OCI-LY3 (cell line): ENCODE data around the gene SUSD4.

Experiments
- H2AFZ ChIP-seq: fragments of 200-600, 300-600 bp; shearing (Covaris generic); 2 replicates; pipeline ENCODE4 v1.6.0; 2014; ENCODE audit warnings: antibody characterized with exemption, low read depth, low read length
- H3K27ac ChIP-seq: fragments of 200-600, 300-600 bp; sonication (generic); 2 replicates; pipeline ENCODE4 v1.5.1; 2014; ENCODE audit warnings: mild to moderate bottlenecking, low read length, moderate library complexity, mixed read lengths
- H3K27me3 ChIP-seq: fragments of 200-600, 300-600 bp; sonication (generic); 2 replicates; pipeline ENCODE4 v1.6.1; 2014; ENCODE audit warnings: low read depth, low read length, mixed read lengths
- H3K36me3 ChIP-seq: fragments of 200-600, 300-600 bp; sonication (generic); replicated peaks from 2 replicates; pipeline ENCODE3; 2014; ENCODE audit warnings: low read depth, low read length, mixed read lengths
- H3K4me1 ChIP-seq: fragments of 300-600, 200-600 bp; sonication (generic); 2 replicates; pipeline ENCODE4 v1.6.1; 2014; ENCODE audit warnings: low read length, mixed read lengths
- H3K4me2 ChIP-seq: fragments of 200-600, 300-600 bp; sonication (generic); 2 replicates; pipeline ENCODE4 v1.6.1; 2014; ENCODE audit warnings: low read length, mixed read lengths
- H3K4me3 ChIP-seq: fragments of 300-600, 200-600 bp; sonication (generic); 2 replicates; pipeline ENCODE4 v1.5.1; 2014; ENCODE audit warnings: antibody characterized with exemption, mild to moderate bottlenecking, low read length, moderate library complexity
- H3K79me2 ChIP-seq: fragments of 300-600, 200-600 bp; shearing (Covaris generic); 2 replicates; pipeline ENCODE4 v1.6.1; 2014; ENCODE audit warnings: mild to moderate bottlenecking, low read length, mixed read lengths
- H3K9ac ChIP-seq: fragments of 300-600, 200-600 bp; shearing (Covaris generic); 2 replicates; pipeline ENCODE4 v1.6.0; 2014; ENCODE audit warnings: mild to moderate bottlenecking, low read length, moderate library complexity
- H3K9me3 ChIP-seq: fragments of 200-600, 300-600 bp; shearing (Covaris generic); 2 replicates; pipeline ENCODE4 v1.6.1; 2014; ENCODE audit warnings: low read length, mixed read lengths; ENCODE audit not compliant: insufficient read depth
- H4K20me1 ChIP-seq: fragments of 200-600, 300-600 bp; sonication (generic); 2 replicates; pipeline ENCODE4 v1.6.1; 2016; ENCODE audit warnings: low read length, mixed read lengths; ENCODE audit not compliant: insufficient read depth
- CTCF ChIP-seq: fragments of 200-600, 300-600 bp; sonication (generic); IDR thresholded peaks from 2 replicates; pipeline ENCODE4 v1.5.1; 2014; ENCODE audit warnings: antibody characterized with exemption, low read length, low read depth
- EZH2phosphoT487 ChIP-seq: fragments of 200-600 bp; shearing (Covaris generic); IDR thresholded peaks from 2 replicates; pipeline ENCODE4 v1.6.1; 2018; ENCODE audit warnings: antibody characterized with exemption, mixed run types, low read depth

The SUSD4 gene

GRCh38 chr1:223319905-223320580 lies 43.9 kb downstream of the SUSD4 start:
- Histone ChIP-seq H3K27ac (no peak overlapping the region), H3K27me3 (peaks cover 29% of the 10 kb centered on the region), H3K9me3 (no peaks in the 10 kb centered on the region), H3K36me3 (no peaks in the 10 kb centered on the region), H3K4me3 (no peak overlapping the region), H4K20me1 (no peaks in the 10 kb centered on the region), H3K4me2 (no peak overlapping the region), H3K4me1 (no peaks in the 10 kb centered on the region), H3K9ac (no peak overlapping the region), H3K79me2 (no peaks in the 10 kb centered on the region), H2AFZ (no peak overlapping the region)
- TF ChIP-seq EZH2phosphoT487 = no peak
- no peak for TF ChIP-seq CTCF

GRCh38 chr1:223319398-223319797 lies 44.6 kb downstream of the SUSD4 start:
- TF ChIP-seq CTCF = no peak
- no peak for TF ChIP-seq EZH2phosphoT487
- no peak overlapping the region for H3K4me2 ChIP-seq

GRCh38 chr1:223316082-223316481 lies 47.9 kb downstream of the SUSD4 start:
- Histone ChIP-seq H3K9me3 (no peaks in the 10 kb centered on the region), H3K4me2 (no peak overlapping the region), H3K79me2 (no peaks in the 10 kb centered on the region), H3K27me3 (peaks cover 15% of the 10 kb centered on the region), H3K4me3 (no peak overlapping the region), H4K20me1 (no peaks in the 10 kb centered on the region), H3K36me3 (no peaks in the 10 kb centered on the region), H3K4me1 (no peaks in the 10 kb centered on the region), H2AFZ (no peak overlapping the region), H3K9ac (no peak overlapping the region), H3K27ac (no peak overlapping the region)
- TF ChIP-seq CTCF (no peak), EZH2phosphoT487 (no peak)

More at GRCh38 chr1:223319398-223319797, 44.6 kb downstream of the SUSD4 start:
- Histone ChIP-seq H3K27ac (no peak overlapping the region), H2AFZ (no peak overlapping the region), H3K36me3 (no peaks in the 10 kb centered on the region), H3K9ac (no peak overlapping the region), H3K9me3 (no peaks in the 10 kb centered on the region), H3K79me2 (no peaks in the 10 kb centered on the region), H4K20me1 (no peaks in the 10 kb centered on the region), H3K27me3 (peaks cover 29% of the 10 kb centered on the region), H3K4me1 (no peaks in the 10 kb centered on the region), H3K4me3 (no peak overlapping the region)

GRCh38 chr1:223315665-223316064 lies 48.3 kb downstream of the SUSD4 start:
- Histone ChIP-seq H3K27me3 (peaks cover 10% of the 10 kb centered on the region), H3K4me2 (no peak overlapping the region), H3K36me3 (no peaks in the 10 kb centered on the region), H3K27ac (no peak overlapping the region), H4K20me1 (no peaks in the 10 kb centered on the region), H2AFZ (no peak overlapping the region), H3K79me2 (no peaks in the 10 kb centered on the region), H3K4me3 (no peak overlapping the region), H3K9ac (no peak overlapping the region), H3K9me3 (no peaks in the 10 kb centered on the region), H3K4me1 (no peaks in the 10 kb centered on the region)
- no peak for TF ChIP-seq EZH2phosphoT487
- TF ChIP-seq CTCF = no peak
